ENCODE results near the gene SEMG1.

DNA sequence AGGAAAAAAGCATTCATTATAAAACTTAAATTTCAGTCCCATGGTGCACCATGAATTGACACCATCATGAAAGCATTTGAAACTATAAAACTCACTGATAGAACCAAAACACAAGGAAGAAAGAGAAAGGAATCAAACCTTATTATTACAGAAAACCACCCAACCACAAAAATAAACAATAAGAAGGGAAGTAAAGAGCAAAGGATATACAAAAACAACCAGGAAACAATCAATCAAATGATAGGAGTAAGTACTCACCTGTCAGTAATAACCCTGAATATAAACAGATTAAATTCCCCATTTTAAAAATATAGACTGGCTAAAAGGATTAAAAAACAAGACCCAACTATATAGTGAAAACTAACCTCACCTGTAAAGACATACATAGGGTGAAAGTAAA lies 41.8 kb downstream of the SEMG1 start:
- no peak for TF ChIP-seq SIN3A (IDR thresholded peaks at IDR 0.05; ENCODE audit: borderline replicate concordance in 2 of 2, control insufficient read depth in 1 of 2, low read depth in 2 of 2, low read length in 2 of 2)
- TF ChIP-seq, protein P1, sequence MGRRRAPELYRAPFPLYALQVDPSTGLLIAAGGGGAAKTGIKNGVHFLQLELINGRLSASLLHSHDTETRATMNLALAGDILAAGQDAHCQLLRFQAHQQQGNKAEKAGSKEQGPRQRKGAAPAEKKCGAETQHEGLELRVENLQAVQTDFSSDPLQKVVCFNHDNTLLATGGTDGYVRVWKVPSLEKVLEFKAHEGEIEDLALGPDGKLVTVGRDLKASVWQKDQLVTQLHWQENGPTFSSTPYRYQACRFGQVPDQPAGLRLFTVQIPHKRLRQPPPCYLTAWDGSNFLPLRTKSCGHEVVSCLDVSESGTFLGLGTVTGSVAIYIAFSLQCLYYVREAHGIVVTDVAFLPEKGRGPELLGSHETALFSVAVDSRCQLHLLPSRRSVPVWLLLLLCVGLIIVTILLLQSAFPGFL (CRISPR knock-in tag; IDR thresholded peaks at IDR 0.05) = no peak
- no peak for TF ChIP-seq HNRNPLL (IDR thresholded peaks at IDR 0.05; ENCODE audit: low read depth, low read length, poor library complexity, severe bottlenecking)
- TF ChIP-seq MECOM (CRISPR knock-in tag; IDR thresholded peaks at IDR 0.05) = no peak
- no peak for TF ChIP-seq SMARCC2 (IDR thresholded peaks at IDR 0.05; ENCODE audit: low read depth)
- no peak for TF ChIP-seq BACH1 (tag; IDR thresholded peaks at IDR 0.05)
- TF ChIP-seq FOXA1 (IDR thresholded peaks at IDR 0.05; ENCODE audit: borderline replicate concordance) = no peak
- no peak for TF ChIP-seq POLR2AphosphoS5 (IDR thresholded peaks at IDR 0.05; ENCODE audit: control insufficient read depth, insufficient read depth, low read depth, low read length)
- TF ChIP-seq PYGO2 (tag; IDR thresholded peaks at IDR 0.05) = no peak
- TF ChIP-seq ZBTB33 (CRISPR knock-in tag; IDR thresholded peaks at IDR 0.05) = no peak
- no peak for TF ChIP-seq BRCA1 (IDR thresholded peaks at IDR 0.05)
- TF ChIP-seq BRCA1 (CRISPR knock-in tag; IDR thresholded peaks at IDR 0.05) = no peak
- no peak for TF ChIP-seq FOXP4 (CRISPR knock-in tag; IDR thresholded peaks at IDR 0.05; ENCODE audit: borderline replicate concordance)

Measured in K562 (cell line).